GM23248 (cell line): ENCODE data around the gene RSRC1.

Source experiments
- EZH2 ChIP-seq: fragments of 200-600 bp; sonication (generic); IDR thresholded peaks from 2 replicates; pipeline ENCODE4 v1.6.1; 2018; ENCODE audit warnings: antibody characterized with exemption, mild to moderate bottlenecking; ENCODE audit not compliant: insufficient read depth, poor library complexity, severe bottlenecking
- EZH2phosphoT487 ChIP-seq: fragments of 200-600 bp; sonication (generic); IDR thresholded peaks from 2 replicates; pipeline ENCODE4 v1.6.1; 2018; ENCODE audit warnings: antibody characterized with exemption, moderate library complexity, mild to moderate bottlenecking, low read depth; ENCODE audit not compliant: insufficient read depth

- TF ChIP-seq EZH2 (no peak), EZH2phosphoT487 (no peak)
Observed at GRCh38 chr3:158185711-158186110, 75.8 kb downstream of the RSRC1 start.
